Rectal smooth muscle tissue (tissue), 1 donor: ENCODE results near the gene GPBP1.

Experiments
- H3K27ac ChIP-seq: one replicate; pipeline ENCODE4 v1.7.0; 2013; ENCODE audit warnings: low read depth, low read length, inconsistent platforms
- H3K27me3 ChIP-seq: one replicate; pipeline ENCODE4 v1.7.0; 2013; ENCODE audit warnings: low read length; ENCODE audit not compliant: control insufficient read depth, insufficient read depth
- H3K36me3 ChIP-seq: one replicate; pipeline ENCODE4 v1.7.0; 2013; ENCODE audit warnings: low read length; ENCODE audit not compliant: control insufficient read depth, insufficient read depth
- H3K4me1 ChIP-seq: one replicate; pipeline ENCODE4 v1.7.0; 2013; ENCODE audit warnings: low read length; ENCODE audit not compliant: control insufficient read depth, insufficient read depth
- H3K4me3 ChIP-seq: one replicate; pipeline ENCODE4 v1.7.0; 2013; ENCODE audit warnings: low read length
- H3K9ac ChIP-seq: one replicate; pipeline ENCODE4 v1.7.0; 2013; ENCODE audit warnings: low read length

The GPBP1 gene

GRCh38 chr5:57225553-57225952, 51.7 kb downstream of the GPBP1 start:
- H3K4me3 ChIP-seq = no peak overlapping the region
- H3K9ac ChIP-seq = no peak overlapping the region
- no peaks in the 10 kb centered on the region for H3K4me1 ChIP-seq
- peaks cover 4% of the 10 kb centered on the region for H3K36me3 ChIP-seq
- no peaks in the 10 kb centered on the region for H3K27me3 ChIP-seq
- H3K27ac ChIP-seq = no peak overlapping the region

GRCh38 chr5:57229313-57229712, 55.5 kb downstream of the GPBP1 start:
- Histone ChIP-seq H3K4me3 (no peak overlapping the region), H3K36me3 (peaks cover 7% of the 10 kb centered on the region), H3K27me3 (no peaks in the 10 kb centered on the region), H3K9ac (no peak overlapping the region), H3K27ac (no peak overlapping the region), H3K4me1 (no peaks in the 10 kb centered on the region)

GRCh38 chr5:57231607-57232006, 57.7 kb downstream of the GPBP1 start:
- Histone ChIP-seq H3K27me3 (no peaks in the 10 kb centered on the region), H3K4me1 (no peaks in the 10 kb centered on the region), H3K27ac (no peak overlapping the region), H3K36me3 (peaks cover 4% of the 10 kb centered on the region), H3K9ac (no peak overlapping the region), H3K4me3 (no peak overlapping the region)

- H3K36me3 ChIP-seq = peaks cover 4% of the 10 kb centered on the region
- no peak overlapping the region for H3K9ac ChIP-seq
- no peak overlapping the region for H3K4me3 ChIP-seq
- H3K4me1 ChIP-seq = no peaks in the 10 kb centered on the region
- H3K27ac ChIP-seq = no peak overlapping the region
- H3K27me3 ChIP-seq = no peaks in the 10 kb centered on the region
Observed at GRCh38 chr5:57232293-57233033, 58.6 kb downstream of the GPBP1 start.

GRCh38 chr5:57243286-57244137, 69.7 kb downstream of the GPBP1 start:
- no peak overlapping the region for H3K4me3 ChIP-seq
- no peak overlapping the region for H3K27ac ChIP-seq
- no peaks in the 10 kb centered on the region for H3K4me1 ChIP-seq
- H3K27me3 ChIP-seq = no peaks in the 10 kb centered on the region
- H3K36me3 ChIP-seq = peaks cover 6% of the 10 kb centered on the region
- no peak overlapping the region for H3K9ac ChIP-seq

- Histone ChIP-seq H3K4me1 (no peaks in the 10 kb centered on the region), H3K36me3 (peaks cover 6% of the 10 kb centered on the region), H3K27me3 (no peaks in the 10 kb centered on the region)
Observed at GRCh38 chr5:57244331-57244730, 70.5 kb downstream of the GPBP1 start.

GRCh38 chr5:57246426-57246825, 72.6 kb downstream of the GPBP1 start:
- Histone ChIP-seq H3K9ac (no peak overlapping the region), H3K36me3 (peaks cover 11% of the 10 kb centered on the region), H3K4me3 (no peak overlapping the region), H3K27ac (no peak overlapping the region), H3K4me1 (no peaks in the 10 kb centered on the region), H3K27me3 (no peaks in the 10 kb centered on the region)

More at GRCh38 chr5:57244331-57244730, 70.5 kb downstream of the GPBP1 start:
- Histone ChIP-seq H3K4me3 (no peak overlapping the region), H3K9ac (no peak overlapping the region), H3K27ac (no peak overlapping the region)

- H3K27me3 ChIP-seq = no peaks in the 10 kb centered on the region
- H3K27ac ChIP-seq = no peak overlapping the region
- H3K36me3 ChIP-seq = peaks cover 14% of the 10 kb centered on the region
Observed at GRCh38 chr5:57247765-57248164, 73.9 kb downstream of the GPBP1 start.

GRCh38 chr5:57249265-57249874, 75.5 kb downstream of the GPBP1 start:
- Histone ChIP-seq H3K4me3 (no peak overlapping the region), H3K27ac (no peak overlapping the region), H3K9ac (no peak overlapping the region), H3K36me3 (peaks cover 16% of the 10 kb centered on the region), H3K27me3 (no peaks in the 10 kb centered on the region), H3K4me1 (no peaks in the 10 kb centered on the region)

More at GRCh38 chr5:57247765-57248164, 73.9 kb downstream of the GPBP1 start:
- no peak overlapping the region for H3K9ac ChIP-seq
- H3K4me1 ChIP-seq = no peaks in the 10 kb centered on the region
- no peak overlapping the region for H3K4me3 ChIP-seq

GRCh38 chr5:57258052-57258451, 84.2 kb downstream of the GPBP1 start:
- Histone ChIP-seq H3K4me3 (no peak overlapping the region), H3K27me3 (no peaks in the 10 kb centered on the region), H3K4me1 (no peaks in the 10 kb centered on the region), H3K27ac (no peak overlapping the region), H3K9ac (no peak overlapping the region), H3K36me3 (peaks cover 6% of the 10 kb centered on the region)

GRCh38 chr5:57258943-57259342, 85.1 kb downstream of the GPBP1 start:
- peaks cover 9% of the 10 kb centered on the region for H3K36me3 ChIP-seq
- no peaks in the 10 kb centered on the region for H3K4me1 ChIP-seq
- no peak overlapping the region for H3K27ac ChIP-seq
- H3K27me3 ChIP-seq = no peaks in the 10 kb centered on the region
- no peak overlapping the region for H3K9ac ChIP-seq
- H3K4me3 ChIP-seq = no peak overlapping the region

- H3K4me3 ChIP-seq = no peak overlapping the region
- H3K4me1 ChIP-seq = no peaks in the 10 kb centered on the region
- peaks cover 8% of the 10 kb centered on the region for H3K36me3 ChIP-seq
- H3K9ac ChIP-seq = no peak overlapping the region
- no peaks in the 10 kb centered on the region for H3K27me3 ChIP-seq
- H3K27ac ChIP-seq = no peak overlapping the region
Observed at GRCh38 chr5:57259704-57260103, 85.8 kb downstream of the GPBP1 start.
